ENCODE results near the gene HOXA13. TPM values are rescaled to one million over a fixed set of nuclear protein-coding genes. Genes with fewer than 3 reads are reported as not detected.

HOXA13 gene
- total RNA-seq, 1 experiment from 2014 or later = 0.68 TPM

DNA sequence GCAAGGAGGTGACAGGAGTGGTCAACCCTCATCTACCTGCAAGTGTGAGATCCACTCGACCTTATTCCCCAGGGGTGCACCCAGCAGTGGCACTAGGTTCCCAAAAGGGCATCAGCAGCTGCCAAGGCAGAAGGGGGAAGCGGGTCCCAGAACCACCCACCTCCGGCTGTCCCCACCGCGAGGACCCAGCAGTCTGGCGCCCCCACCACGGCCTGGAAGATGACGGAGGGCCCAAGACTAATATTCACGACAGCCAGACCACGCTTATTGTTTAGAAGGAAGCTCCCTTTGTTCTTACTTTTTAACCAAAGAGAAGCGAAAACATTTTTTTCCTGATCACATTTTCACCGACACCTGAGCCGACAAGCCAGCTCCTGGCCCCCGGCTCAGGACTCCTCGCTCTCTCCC lies 39.1 kb upstream of the HOXA13 start:
- BruUV-seq (replicated peaks) = no TSS peak
- H3K4me3 ChIP-seq (ENCODE audit: low read depth, low read length) = no peak overlapping the region
- ChIA-PET POLR2A (no interaction called here), CTCF (no interaction called here)
- DNase-seq = no peak
- H3K4me1 ChIP-seq = no peaks in the 10 kb centered on the region; the same call in 1 of the 2 replicates
- TF ChIP-seq, protein P1, sequence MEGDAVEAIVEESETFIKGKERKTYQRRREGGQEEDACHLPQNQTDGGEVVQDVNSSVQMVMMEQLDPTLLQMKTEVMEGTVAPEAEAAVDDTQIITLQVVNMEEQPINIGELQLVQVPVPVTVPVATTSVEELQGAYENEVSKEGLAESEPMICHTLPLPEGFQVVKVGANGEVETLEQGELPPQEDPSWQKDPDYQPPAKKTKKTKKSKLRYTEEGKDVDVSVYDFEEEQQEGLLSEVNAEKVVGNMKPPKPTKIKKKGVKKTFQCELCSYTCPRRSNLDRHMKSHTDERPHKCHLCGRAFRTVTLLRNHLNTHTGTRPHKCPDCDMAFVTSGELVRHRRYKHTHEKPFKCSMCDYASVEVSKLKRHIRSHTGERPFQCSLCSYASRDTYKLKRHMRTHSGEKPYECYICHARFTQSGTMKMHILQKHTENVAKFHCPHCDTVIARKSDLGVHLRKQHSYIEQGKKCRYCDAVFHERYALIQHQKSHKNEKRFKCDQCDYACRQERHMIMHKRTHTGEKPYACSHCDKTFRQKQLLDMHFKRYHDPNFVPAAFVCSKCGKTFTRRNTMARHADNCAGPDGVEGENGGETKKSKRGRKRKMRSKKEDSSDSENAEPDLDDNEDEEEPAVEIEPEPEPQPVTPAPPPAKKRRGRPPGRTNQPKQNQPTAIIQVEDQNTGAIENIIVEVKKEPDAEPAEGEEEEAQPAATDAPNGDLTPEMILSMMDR (IDR thresholded peaks at IDR 0.05; ENCODE audit: insufficient read depth in 1 of 2, low read depth in 1 of 2, low read length in 1 of 2, severe bottlenecking in 1 of 2, unreplicated experiment in 1 of 2) = no peak
- H3K4me3 Mint-ChIP-seq (ENCODE audit: unreplicated experiment) = no peak overlapping the region
- intact Hi-C loops (cut with micrococcal nuclease; ENCODE audit: unreplicated experiment) = loop anchor here (10.0 kb wide), 1 partner anchor 106 kb away; no protein-coding TSS in a partner anchor
- no peaks in the 10 kb centered on the region for H3K27me3 Mint-ChIP-seq (ENCODE audit: insufficient read depth, unreplicated experiment)
- no peaks in the 10 kb centered on the region for H3K27me3 ChIP-seq (replicated peaks; ENCODE audit: control insufficient read depth, insufficient read depth, low read length)
- no peaks in the 10 kb centered on the region for H3K36me3 ChIP-seq (ENCODE audit: control insufficient read depth, insufficient read depth, low read length)
- no peak overlapping the region for H3K27ac Mint-ChIP-seq (ENCODE audit: unreplicated experiment)
- no peaks in the 10 kb centered on the region for H3K36me3 Mint-ChIP-seq (ENCODE audit: insufficient read depth, unreplicated experiment)
- H3K9me3 Mint-ChIP-seq (ENCODE audit: unreplicated experiment) = no peaks in the 10 kb centered on the region
- no peaks in the 10 kb centered on the region for H3K9me3 ChIP-seq
- H3K4me1 Mint-ChIP-seq (ENCODE audit: low read depth, unreplicated experiment) = no peaks in the 10 kb centered on the region

DNA sequence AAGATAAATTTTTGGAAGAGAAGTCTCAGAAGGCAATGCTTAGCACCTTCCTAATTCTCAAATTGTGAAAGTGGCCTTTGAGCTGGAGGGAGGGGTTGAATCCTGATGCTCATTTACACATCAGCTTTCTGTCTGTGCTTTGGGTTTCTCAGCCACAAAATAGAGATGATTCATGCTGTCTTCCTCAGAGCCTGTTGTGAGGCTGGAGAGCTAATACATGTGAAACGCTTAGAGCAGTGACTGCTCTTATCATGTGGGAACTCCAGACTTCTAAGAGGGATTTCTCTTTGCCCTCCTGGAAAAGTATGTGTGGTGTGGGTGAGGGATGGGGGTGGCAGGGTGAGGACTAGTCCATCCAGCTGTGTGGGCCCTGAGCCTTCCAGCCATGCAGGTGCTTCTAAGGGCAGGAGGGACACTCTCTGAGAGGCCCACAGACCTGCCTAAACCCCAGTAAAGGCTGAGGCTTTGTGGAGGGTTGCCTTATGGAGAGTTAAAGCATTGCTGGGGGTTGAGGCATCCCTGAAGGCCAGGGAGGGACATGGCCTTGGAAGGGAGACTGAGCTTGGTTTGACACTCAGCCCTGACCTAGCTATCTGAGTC lies 37.9 kb upstream of the HOXA13 start:
- CTCF ChIA-PET = interaction anchor here (0.6 kb wide), 1 partner anchor 665 kb away, joined by 4 read pairs; no protein-coding TSS in a partner anchor
- POLR2A ChIA-PET = no interaction called here
- H3K27me3 ChIP-seq (replicated peaks; ENCODE audit: control insufficient read depth, insufficient read depth, low read length) = no peaks in the 10 kb centered on the region

DNA sequence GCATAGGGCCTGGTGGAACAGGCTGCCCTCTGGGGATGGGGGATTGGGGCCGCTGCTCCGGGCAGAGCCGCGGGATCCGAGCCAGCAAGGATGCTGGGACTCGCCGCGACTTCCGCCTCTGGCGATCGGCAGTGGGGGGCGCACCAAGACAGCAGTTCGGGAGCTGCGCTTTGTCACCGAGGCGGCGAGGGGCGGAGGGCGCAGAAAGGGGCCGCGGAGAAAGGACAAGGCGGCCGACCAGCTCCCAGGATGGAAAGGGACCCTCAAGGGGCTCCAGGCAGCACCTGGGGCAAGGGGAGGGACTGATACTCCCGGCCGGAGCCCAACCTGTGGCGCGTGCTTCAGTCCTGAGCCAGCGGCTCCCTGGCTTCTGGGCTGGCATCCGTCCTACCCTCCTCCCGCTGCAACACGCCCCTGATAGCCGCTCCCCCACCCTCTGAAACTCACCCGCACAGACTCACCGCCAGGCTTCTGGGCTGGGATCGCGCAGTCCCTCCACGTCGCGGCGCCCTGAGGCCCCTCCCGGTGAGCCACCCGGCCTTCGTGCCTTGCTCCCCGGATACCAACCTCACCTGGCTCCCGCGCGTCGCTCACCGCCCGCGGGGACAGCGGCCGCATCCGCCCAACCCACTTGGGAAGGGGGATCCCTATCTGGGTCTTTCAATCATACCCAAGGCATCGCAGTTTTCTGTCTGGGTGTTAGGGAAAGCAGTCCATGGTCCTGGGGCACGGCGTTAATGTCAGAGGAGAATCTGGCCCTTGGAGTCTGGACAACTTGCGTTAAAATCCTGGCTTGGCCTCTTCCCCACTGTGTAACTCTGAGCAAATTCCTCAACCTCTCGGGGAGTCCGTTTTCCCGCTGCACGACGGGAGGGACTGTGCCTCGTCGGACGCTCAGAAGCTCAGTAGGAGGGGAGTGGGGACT lies 35.8 kb upstream of the HOXA13 start:
- no peaks in the 10 kb centered on the region for H3K9me3 Mint-ChIP-seq (ENCODE audit: unreplicated experiment)
- no peaks in the 10 kb centered on the region for H3K27me3 Mint-ChIP-seq (ENCODE audit: insufficient read depth, unreplicated experiment)
- H3K36me3 Mint-ChIP-seq (ENCODE audit: insufficient read depth, unreplicated experiment) = no peaks in the 10 kb centered on the region
- Histone ChIP-seq H3K4me3 (ENCODE audit: low read depth, low read length) (peak overlapping the region; percentile 70), H3K4me1 (no peaks in the 10 kb centered on the region; the same call in 1 of the 2 replicates), H3K27me3 (replicated peaks; ENCODE audit: control insufficient read depth, insufficient read depth, low read length) (no peaks in the 10 kb centered on the region), H3K9me3 (no peaks in the 10 kb centered on the region), H3K36me3 (ENCODE audit: control insufficient read depth, insufficient read depth, low read length) (no peaks in the 10 kb centered on the region)
- H3K4me1 Mint-ChIP-seq (ENCODE audit: low read depth, unreplicated experiment) = no peaks in the 10 kb centered on the region
- BruUV-seq (replicated peaks) = no TSS peak
- intact Hi-C loops (cut with micrococcal nuclease; ENCODE audit: unreplicated experiment) = loop anchor here (1.0 to 10.0 kb wide), 2 partner anchors 109 to 341 kb away; no protein-coding TSS in a partner anchor
- DNase-seq = peak; percentile 81 to 86
- ChIA-PET POLR2A (no interaction called here), CTCF (interaction anchor here (0.7 to 1.7 kb wide), 10 partner anchors 22 to 686 kb away, joined by 3 to 13 read pairs (median 3); no protein-coding TSS in a partner anchor)
- TF ChIP-seq, protein P1 (IDR thresholded peaks at IDR 0.05; ENCODE audit: insufficient read depth in 1 of 2, low read depth in 1 of 2, low read length in 1 of 2, severe bottlenecking in 1 of 2, unreplicated experiment in 1 of 2) = peak; percentile 69 to 79
- H3K4me3 Mint-ChIP-seq (ENCODE audit: unreplicated experiment) = peak overlapping the region; percentile 77
- H3K27ac Mint-ChIP-seq (ENCODE audit: unreplicated experiment) = peak overlapping the region; percentile 32

More for the DNA sequence above, 37.9 kb upstream of the HOXA13 start:
- Histone ChIP-seq H3K4me3 (ENCODE audit: low read depth, low read length) (no peak overlapping the region), H3K4me1 (no peaks in the 10 kb centered on the region; the same call in 1 of the 2 replicates), H3K9me3 (no peaks in the 10 kb centered on the region), H3K36me3 (ENCODE audit: control insufficient read depth, insufficient read depth, low read length) (no peaks in the 10 kb centered on the region)
- no peaks in the 10 kb centered on the region for H3K9me3 Mint-ChIP-seq (ENCODE audit: unreplicated experiment)
- intact Hi-C loops (cut with micrococcal nuclease; ENCODE audit: unreplicated experiment) = loop anchor here (10.0 kb wide), 1 partner anchor 107 kb away; no protein-coding TSS in a partner anchor
- H3K27ac Mint-ChIP-seq (ENCODE audit: unreplicated experiment) = no peak overlapping the region
- no peak for DNase-seq
- no peaks in the 10 kb centered on the region for H3K36me3 Mint-ChIP-seq (ENCODE audit: insufficient read depth, unreplicated experiment)
- TF ChIP-seq, protein P1 (IDR thresholded peaks at IDR 0.05; ENCODE audit: insufficient read depth in 1 of 2, low read depth in 1 of 2, low read length in 1 of 2, severe bottlenecking in 1 of 2, unreplicated experiment in 1 of 2) = no peak
- no peaks in the 10 kb centered on the region for H3K4me1 Mint-ChIP-seq (ENCODE audit: low read depth, unreplicated experiment)
- no TSS peak for BruUV-seq (replicated peaks)
- H3K27me3 Mint-ChIP-seq (ENCODE audit: insufficient read depth, unreplicated experiment) = no peaks in the 10 kb centered on the region
- no peak overlapping the region for H3K4me3 Mint-ChIP-seq (ENCODE audit: unreplicated experiment)

All from Caco-2 (cell line).